Measurements from ENCODE around the gene ABHD15.
A peak's percentile ranks its signal among the peaks of the same experiment; 100 is the strongest.

The ABHD15 gene

GRCh38 chr17:29589524-29590410 lies 22.9 kb upstream of the ABHD15 start, which contains the start of gene GIT1:
Gene GIT1 (minus strand): TSS chr17:29589648. CDS start chr17:29589378, 270 bp downstream.
- no peak for TF ChIP-seq CTCF (conservative IDR thresholded peaks at IDR 0.05; ENCODE audit: low read depth, low read length)
- no peak for DNase-seq (ENCODE audit: low read depth)
- H3K4me3 ChIP-seq (ENCODE audit: low read length) = peak within 1 kb of the TSS; percentile 84

GRCh38 chr17:29588562-29589411 lies 21.9 kb upstream of the ABHD15 start:
- no peak for DNase-seq (ENCODE audit: low read depth)
- peak overlapping the region; percentile 84 for H3K4me3 ChIP-seq (ENCODE audit: low read length)
- TF ChIP-seq CTCF (conservative IDR thresholded peaks at IDR 0.05; ENCODE audit: low read depth, low read length) = no peak

GRCh38 chr17:29588017-29588561 lies 21.3 kb upstream of the ABHD15 start:
- peak overlapping the region; percentile 84 for H3K4me3 ChIP-seq (ENCODE audit: low read length)
- no peak for DNase-seq (ENCODE audit: low read depth)
- no peak for TF ChIP-seq CTCF (conservative IDR thresholded peaks at IDR 0.05; ENCODE audit: low read depth, low read length)

GRCh38 chr17:29587591-29587990 lies 20.8 kb upstream of the ABHD15 start:
- no peak for DNase-seq (ENCODE audit: low read depth)
- H3K4me3 ChIP-seq (ENCODE audit: low read length) = peak overlapping the region; percentile 84
- no peak for TF ChIP-seq CTCF (conservative IDR thresholded peaks at IDR 0.05; ENCODE audit: low read depth, low read length)

GRCh38 chr17:29586676-29587469 lies 20.0 kb upstream of the ABHD15 start:
- DNase-seq (ENCODE audit: low read depth) = no peak
- H3K4me3 ChIP-seq (ENCODE audit: low read length) = peak overlapping the region; percentile 84
- no peak for TF ChIP-seq CTCF (conservative IDR thresholded peaks at IDR 0.05; ENCODE audit: low read depth, low read length)

- no peak for DNase-seq (ENCODE audit: low read depth)
- no peak overlapping the region for H3K4me3 ChIP-seq (ENCODE audit: low read length)
- peak; percentile 52 for TF ChIP-seq CTCF (conservative IDR thresholded peaks at IDR 0.05; ENCODE audit: low read depth, low read length)
Measured at GRCh38 chr17:29585080-29585751, 18.4 kb upstream of the ABHD15 start.
